Hepatocyte (in vitro differentiated cells): ENCODE results near the gene PIK3R1.

Source experiments
- CTCF ChIP-seq: fragments of 200-600 bp; sonication (generic); IDR thresholded peaks from 2 replicates; pipeline ENCODE4 v1.5.1; 2016; ENCODE audit warnings: antibody characterized with exemption, mild to moderate bottlenecking; ENCODE audit not compliant: poor library complexity
- EZH2 ChIP-seq: fragments of 200-600 bp; sonication (generic); IDR thresholded peaks from 2 replicates; pipeline ENCODE4 v1.6.1; 2016; ENCODE audit warnings: antibody characterized with exemption, mild to moderate bottlenecking, borderline replicate concordance
- EZH2phosphoT487 ChIP-seq: fragments of 200-600 bp; sonication (generic); IDR thresholded peaks from one replicate; pipeline ENCODE4 v1.6.1; 2018; ENCODE audit warnings: antibody characterized with exemption, mild to moderate bottlenecking, low read depth, moderate library complexity; ENCODE audit not compliant: unreplicated experiment, severe bottlenecking

DNA sequence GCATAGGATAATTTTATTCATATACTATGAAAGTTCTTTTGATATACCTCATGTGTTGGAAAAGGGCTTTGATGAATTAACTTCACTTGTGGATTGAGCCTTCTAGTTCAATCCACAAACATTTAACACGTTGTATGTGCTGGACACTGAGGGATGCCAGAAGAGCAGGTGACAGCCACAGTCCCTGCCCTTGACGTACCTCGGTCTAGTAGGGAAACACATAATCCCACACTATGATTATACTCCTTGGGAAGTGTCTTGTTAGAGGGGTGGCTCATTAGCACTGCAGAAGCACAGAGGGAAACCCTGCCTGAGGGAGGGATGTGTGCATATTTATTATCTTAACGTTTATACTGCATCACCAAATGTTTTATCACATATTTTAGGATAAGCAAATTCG, 61.2 kb downstream of the PIK3R1 start:
- TF ChIP-seq CTCF (no peak), EZH2 (no peak), EZH2phosphoT487 (no peak)
